Hepatic stellate cell (primary cell): Measurements from ENCODE around the gene TRMT10B.
"Not testable (repeated sequence)": the region's sequence is repeated elsewhere in the genome, so short reads cannot be mapped to it uniquely, and the experiment has no call there.

Experiments
- DNase-seq: peaks from one replicate; pipeline ENCODE4 v3.0.0; 2011; ENCODE audit warnings: low spot score

The TRMT10B gene

GRCh38 chr9:37801287-37801850 lies 47.8 kb downstream of the TRMT10B start:
- peak; percentile 28 for DNase-seq

- DNase-seq: no peak
Measured at GRCh38 chr9:37801959-37802711, 48.5 kb downstream of the TRMT10B start.

DNA sequence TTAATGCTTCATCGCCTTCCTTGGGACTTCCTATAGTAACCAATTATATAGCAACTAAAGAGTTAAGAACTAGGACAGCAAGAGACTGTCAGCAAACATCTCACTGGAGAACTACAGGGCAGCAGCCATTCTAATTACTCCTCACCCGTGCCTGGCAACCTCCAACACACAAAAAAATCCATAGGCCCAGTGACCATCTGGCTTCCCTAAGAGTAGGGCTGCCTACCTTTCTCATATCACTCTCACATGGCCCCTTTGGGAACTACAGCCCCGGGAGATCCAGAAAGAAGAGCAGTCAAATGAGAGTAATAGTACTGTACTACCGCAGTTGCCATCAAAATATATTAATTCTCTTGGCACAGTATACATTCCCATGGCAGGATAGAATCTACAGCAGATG lies 52.7 kb downstream of the TRMT10B start:
- DNase-seq: no peak

GRCh38 chr9:37809676-37810075 lies 56.1 kb downstream of the TRMT10B start:
- not testable (repeated sequence) for DNase-seq

GRCh38 chr9:37811906-37812476 lies 58.4 kb downstream of the TRMT10B start:
- DNase-seq: no peak

GRCh38 chr9:37812773-37813379 lies 59.3 kb downstream of the TRMT10B start:
- DNase-seq: no peak

DNA sequence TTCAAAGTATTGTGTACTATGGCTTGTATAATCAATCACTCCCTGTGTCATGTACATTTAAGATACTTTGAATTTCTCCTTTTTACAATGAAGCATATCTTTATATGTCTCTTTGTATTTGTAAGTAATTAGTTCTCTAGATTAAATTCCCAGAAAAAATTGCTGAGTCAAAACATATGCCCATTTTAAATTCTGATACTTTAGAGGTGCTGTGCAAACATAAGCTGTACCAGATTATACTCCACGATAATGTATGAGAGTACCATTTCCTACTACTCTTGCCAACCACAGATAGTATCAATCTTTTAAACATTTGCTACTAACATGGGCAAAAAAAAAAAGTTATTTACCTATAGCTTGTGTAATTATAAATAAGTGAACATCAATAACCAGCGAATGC lies 65.2 kb downstream of the TRMT10B start:
- no peak for DNase-seq

DNA sequence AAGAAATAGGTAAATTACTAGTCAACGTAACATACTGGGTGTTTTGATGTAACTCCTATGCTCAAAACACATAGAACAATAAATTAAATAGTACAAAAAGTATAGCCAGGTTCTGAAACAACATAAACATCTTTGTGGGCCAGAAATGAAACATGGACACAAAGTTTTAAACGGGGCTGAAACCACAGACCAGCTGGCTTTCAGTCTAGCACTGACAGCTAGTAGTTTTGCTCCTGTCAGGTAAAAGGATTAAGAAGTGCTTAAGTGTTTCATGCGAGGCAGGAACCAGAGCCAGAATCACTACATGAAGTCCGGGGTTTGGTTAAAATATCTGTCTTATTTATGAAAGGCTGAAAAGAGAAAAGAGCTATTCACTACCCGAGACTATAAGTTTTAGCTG lies 66.5 kb downstream of the TRMT10B start:
- DNase-seq: no peak

- DNase-seq: not testable (repeated sequence)
Measured at GRCh38 chr9:37825174-37825573, 71.6 kb downstream of the TRMT10B start.

DNA sequence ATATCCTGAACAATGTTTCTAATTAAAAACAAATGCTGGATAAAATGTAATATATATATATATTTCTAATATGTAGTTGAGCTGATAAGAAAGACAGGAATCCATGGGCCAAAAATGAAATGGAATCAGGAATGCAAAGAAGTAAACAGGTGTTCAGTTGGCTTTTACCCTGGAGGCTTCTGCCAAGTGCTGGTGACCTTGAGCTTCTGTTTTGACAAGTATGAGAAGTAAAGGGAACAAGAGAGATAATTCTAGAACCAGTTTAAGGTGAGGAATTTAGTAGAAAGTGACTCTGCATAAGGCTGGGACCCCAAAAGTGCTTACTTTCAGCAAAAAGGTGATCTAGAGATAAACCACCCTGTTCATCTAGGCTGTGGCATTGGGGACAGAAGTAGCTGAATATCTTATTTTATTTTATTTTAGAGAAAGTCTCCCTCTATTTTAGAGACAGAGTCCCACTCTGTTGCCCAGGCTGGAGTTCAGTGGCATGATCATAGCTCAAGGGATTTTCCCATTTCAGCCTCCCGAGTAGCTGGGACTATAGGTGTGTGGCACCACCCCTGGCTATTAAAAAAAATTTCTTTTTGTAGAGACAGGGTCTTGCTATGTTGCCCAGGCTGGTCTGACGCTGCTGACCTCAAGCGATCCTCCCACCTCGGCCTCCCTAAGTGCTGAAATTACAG lies 74.0 kb downstream of the TRMT10B start:
- DNase-seq: no peak
